Activated CD8-positive, alpha-beta memory T cell treated with anti-CD3 and anti-CD28 coated beads for 24 hours (primary cell): Measurements from ENCODE around the gene GTF2IRD2.
"Not testable (repeated sequence)": the region's sequence is repeated elsewhere in the genome, so short reads cannot be mapped to it uniquely, and the experiment has no call there.

Source experiments
- DNase-seq: peaks from one replicate; pipeline ENCODE4 v3.0.0-alpha.2; 2020

GTF2IRD2 gene

DNA sequence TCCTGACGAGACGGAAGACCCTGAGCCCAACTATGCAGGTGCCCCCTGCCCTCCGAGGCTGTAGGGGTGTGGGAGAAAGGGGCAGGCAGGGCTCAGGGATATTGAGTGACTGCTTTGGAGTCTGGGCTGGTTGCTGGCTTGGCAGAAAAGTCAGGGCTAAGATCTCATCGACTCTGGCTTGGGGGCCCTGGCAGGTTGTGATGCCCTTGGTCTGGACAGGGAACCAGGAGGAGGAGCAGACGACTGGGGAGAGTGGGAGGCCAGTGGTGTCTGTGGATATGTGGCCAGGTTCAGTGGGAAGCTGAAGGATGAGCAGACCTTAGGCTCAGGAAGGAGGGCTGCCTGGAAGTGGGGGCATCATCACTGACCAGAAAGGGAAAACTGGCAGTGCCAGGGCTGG lies 67.8 kb downstream of the GTF2IRD2 start:
- DNase-seq = not testable (repeated sequence)

DNA sequence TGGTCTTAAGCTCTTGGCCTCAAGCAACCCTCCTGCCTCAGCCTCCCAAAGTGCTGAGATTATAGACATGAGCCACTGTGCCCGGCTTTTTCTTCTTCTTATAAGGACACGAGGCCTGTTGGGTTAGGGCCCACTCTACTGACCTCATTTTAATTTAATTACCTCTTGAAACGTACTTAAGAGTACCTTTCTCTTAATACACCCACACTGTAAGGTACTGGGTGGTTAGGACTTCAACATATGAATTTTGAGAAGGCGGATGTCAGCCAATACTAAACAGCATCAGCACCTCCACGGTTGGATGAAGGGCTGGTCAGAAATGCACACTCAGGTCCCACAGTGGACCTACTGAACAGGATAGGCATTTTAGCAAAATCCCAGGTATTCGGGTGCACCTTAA lies 69.7 kb downstream of the GTF2IRD2 start:
- DNase-seq = not testable (repeated sequence)

DNA sequence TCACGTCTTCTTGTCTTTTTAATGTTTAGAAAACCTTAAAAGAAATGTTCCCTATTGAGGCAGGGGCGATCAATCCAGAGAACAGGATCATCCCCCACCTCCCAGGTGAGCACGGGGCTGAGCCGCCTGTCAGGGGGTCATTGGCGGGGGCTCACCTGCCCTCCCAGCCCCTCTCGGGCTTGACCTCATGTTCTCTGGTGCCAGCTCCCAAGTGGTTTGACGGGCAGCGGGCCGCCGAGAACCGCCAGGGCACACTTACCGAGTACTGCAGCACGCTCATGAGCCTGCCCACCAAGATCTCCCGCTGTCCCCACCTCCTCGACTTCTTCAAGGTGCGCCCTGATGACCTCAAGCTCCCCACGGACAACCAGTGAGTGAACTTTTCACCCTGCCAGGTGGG lies 72.4 kb downstream of the GTF2IRD2 start:
- DNase-seq = not testable (repeated sequence)

DNA sequence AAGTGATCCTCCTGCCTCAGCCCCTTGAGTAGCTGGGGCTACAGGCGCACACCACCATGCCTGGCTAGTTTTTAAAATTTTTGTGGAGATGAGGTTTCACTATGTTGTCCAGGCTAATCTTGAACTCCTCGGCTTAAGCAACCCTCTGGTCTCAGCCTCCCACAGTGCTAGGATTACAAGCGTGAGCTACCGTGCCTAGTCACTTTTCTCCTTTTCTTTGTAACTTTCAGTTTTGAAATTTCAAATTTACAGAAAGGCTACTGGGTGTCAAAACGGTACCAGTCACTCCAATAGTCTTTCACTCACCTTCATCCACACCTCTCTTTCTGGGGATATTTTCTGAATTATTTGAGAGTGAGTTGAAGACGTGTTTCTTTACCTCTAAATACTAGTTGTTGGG lies 76.3 kb downstream of the GTF2IRD2 start:
- DNase-seq = not testable (repeated sequence)

DNA sequence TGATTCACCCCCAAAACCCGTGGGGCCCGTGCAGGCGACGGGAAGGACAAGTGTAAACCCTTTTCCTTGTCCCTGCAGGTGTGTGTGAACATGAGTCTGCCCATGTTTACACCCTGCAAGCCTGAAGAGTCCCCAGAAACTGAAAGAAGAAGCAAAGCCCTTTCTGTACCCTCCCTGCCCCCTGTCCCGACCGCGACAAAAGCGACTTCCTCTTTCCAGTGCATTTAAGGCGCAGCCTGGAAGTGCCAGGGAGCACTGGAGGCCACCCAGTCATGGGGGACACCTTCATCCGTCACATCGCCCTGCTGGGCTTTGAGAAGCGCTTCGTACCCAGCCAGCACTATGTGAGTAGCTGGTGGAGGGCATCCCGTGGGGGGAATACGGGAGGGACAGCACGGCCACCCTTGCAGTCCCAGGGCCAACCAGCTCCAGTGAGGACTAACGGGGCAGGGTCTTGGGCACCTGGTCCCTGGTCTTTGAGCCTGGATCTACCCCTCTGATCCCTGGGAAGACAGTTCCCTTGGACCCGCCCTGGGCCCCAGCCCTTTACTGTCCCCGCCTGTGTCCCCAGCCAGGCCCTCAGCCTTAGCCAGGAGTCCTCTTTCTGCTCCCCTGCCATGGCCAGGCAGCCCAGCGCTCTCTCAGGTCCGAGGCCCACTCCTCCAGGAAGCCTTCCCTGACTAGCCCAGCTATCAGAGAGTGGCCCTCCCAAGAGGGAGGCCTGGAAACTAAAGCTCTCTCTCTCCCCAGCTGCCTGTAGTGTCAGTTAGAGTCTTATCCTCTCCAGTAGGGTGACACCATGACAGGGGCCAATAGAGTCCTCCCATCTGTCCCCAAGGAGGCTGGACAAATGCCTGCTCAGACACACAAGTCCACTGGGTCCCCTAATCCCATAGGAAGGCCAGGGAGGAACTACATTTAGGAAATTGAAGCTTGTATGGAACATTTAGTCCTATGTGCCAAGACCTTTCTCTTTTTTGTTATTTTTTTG lies 77.3 kb downstream of the GTF2IRD2 start, which contains the start of gene NCF1:
Gene NCF1 (plus strand): TSS at position 252 of the 991 bp plus-strand sequence. CDS start 21 bp downstream, at position 273.
- not testable (repeated sequence) for DNase-seq

DNA sequence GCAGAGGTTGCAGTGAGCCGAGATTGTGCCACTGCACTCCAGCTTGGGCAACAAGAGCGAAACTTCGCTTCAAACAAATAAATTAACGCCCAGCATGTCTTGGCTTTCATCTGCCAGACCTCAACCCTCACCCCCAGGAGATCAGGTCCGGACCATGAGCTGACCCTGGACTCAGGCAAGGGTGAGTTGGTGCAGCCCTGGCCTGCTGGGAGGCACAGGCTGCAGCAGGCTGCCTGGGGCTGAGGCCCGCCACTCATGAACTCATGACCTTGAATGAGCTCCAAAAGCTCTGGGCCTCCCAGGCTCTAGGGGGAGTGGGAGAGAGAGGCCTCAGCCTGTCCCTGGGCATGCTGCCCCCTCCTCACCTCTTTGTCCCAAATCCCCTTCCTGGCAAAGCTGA lies 79.3 kb downstream of the GTF2IRD2 start:
- DNase-seq = not testable (repeated sequence)

DNA sequence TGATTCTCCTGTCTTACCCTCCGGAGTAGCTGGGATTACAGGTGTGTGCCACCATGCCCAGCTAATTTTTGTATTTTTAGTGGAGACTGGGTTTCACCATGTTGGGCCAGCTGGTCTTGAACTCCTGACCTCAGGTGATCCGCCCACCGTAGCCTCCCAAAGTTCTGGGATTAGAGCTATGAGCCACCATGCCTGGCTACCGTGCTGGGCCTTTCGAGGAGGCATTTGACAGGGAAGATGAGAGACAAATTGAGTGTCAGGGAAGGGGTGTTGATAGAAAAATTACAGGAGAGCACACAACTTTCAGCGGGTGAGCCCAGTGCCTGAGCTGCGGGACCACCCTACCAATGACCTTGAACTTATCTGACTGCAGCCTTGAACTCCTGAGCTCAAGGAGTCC lies 81.3 kb downstream of the GTF2IRD2 start:
- peak; percentile 41 for DNase-seq

DNA sequence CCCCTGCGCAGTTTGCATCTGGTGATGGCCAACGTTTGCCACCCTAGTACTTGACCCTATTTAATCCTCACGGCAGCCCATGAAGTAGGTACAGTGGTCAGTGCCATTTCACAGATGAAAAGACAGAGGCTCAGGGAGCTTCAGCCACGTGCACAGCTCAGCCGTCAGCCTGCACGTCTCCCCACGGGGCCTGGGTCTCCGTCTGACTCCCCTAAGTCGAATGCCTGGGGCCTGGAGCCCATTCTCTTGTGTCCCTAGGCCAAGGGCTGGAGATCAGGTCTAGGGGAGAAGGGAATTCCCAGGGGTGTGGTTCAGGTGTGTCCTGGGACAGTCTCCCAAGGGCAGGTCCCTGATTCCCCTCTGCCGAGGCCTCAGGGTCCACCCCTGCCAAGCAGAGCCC lies 84.4 kb downstream of the GTF2IRD2 start:
- peak; percentile 54 for DNase-seq

DNA sequence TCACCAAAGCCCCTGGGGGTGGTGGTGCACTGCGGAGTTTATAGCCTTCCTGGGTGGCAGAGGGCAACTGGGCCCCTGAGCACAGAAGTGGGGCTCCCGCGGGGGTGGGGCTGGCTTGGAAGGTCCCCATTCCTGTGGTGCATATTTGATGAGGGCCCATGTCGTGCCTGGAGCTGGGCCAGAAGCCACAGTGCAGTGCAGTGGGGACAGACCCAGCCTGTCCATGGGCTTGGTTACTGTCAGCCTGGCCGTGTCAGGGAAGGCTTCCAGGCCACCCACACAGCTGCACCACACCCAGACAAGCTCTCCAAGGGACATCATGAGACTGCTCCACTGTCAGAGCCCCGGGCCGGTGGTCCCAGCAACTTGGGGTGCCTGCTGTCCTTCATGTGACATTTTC lies 84.9 kb downstream of the GTF2IRD2 start:
- not testable (repeated sequence) for DNase-seq

DNA sequence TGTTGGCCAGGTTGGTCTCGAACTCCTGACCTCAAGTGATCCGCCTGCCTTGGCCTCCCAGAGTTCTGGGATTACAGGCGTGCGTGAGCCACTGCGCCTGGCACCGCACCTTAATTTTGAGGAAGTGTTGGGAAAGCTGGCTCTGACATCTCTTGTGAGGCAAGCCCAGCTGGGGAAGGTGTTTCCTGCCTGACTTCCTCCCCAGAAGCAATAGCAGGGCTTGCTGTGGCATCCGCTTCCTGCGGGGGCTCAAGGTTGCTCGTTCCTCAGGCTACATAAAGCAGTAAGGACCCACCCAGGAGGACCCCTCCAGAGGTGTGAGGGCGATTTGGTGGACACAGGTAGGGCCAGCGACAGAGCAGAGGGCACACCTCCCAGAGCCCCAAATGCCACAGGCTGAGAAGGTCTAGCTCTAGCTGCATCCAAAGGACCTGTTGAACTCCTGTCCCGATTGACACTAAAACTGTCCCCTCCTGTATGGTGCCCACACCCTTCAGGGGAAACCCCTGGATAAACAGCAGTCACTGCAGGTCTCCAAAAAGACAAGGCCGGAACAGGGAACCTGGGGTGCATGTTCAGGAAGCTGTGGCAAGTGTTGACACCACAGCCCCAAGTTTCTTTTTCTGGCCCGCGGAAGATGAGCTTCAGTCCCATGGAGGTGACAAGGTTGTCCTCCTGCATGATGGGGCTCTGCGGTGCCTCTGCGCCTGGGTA lies 86.0 kb downstream of the GTF2IRD2 start:
- DNase-seq = not testable (repeated sequence)

DNA sequence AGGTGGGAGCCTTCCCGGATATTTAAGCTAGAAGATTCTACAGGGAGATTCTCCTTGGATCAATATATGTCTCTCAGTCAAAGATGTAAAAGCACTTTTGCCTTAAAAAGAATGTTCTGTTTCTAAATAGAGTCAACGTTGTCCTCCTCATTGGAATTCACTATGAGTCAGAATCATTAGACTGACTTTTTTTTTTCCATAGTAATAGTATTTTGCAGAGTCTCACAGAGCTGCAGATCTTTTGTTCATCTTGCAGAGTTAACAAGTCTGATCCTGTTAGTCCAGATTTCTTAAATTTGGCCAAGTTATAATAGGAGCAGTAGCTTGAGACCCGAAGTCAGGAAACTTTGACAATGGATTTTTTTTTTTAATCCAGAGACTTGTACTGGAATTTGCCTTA lies 92.4 kb downstream of the GTF2IRD2 start:
- DNase-seq = not testable (repeated sequence)

DNA sequence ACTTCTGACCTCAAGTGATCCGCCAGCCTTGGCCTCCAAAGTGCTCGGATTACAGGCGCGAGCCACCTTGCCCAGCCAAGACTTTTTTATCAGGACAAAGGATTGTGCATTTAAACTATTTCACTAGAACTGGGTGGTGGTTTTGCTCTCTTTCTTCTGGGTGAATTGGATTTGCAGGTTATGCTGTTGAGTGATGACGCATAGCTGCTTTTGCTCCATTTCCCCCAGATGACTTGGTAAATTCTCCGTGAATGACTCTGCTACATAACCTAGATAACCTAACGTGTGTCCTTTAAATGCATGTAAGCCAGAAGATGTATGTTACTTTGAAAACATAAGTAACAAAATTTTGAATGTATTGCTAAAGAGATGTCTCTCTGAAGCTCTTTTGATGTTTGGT lies 93.1 kb downstream of the GTF2IRD2 start:
- not testable (repeated sequence) for DNase-seq

DNA sequence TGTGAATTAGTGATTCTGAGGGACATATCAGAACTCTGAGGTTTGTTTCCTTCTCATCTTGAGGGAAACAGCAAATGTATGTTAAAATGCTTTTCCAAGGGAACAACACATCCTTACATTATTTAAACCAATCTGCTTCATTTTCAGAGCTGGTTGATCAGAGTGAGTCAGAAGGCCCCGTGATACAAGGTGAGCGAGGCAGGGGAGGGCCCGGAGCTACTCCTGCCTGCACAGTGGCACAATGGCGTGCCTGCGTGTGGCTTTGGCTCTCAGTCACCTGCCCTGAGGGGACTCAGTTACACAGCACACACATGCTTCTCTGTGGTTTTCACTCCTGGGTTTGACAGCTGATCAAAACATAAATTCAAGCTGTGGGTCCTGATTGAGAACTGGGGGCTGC lies 94.7 kb downstream of the GTF2IRD2 start:
- DNase-seq = not testable (repeated sequence)

DNA sequence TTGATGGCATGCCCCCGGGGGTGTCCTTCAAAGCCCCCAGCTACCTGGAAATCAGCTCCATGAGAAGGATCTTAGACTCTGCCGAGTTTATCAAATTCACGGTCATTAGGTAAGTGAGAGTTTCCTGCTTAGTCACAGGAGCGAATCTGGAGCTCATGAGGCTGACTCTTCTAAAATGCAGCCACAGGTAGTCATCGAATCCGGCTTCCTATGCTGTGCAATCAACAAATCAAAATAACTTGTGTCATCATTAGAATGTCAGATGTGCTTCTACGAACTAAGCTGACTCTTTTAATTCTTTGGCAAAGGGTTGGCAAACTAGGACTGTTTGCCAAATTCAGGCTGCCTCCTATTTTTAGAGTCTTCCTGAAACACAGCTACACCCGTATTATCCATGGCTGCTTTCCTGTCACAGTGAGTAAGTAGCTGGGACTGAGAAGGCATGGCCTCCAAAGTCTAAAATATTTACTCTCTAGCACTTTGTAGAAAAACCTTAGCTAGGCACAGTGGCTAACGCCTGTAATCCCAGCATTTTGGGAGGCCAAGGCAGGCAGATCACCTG lies 97.4 kb downstream of the GTF2IRD2 start:
- DNase-seq = not testable (repeated sequence)
